Endothelial cell of umbilical vein (primary cell): ENCODE results near the gene NUDT4B. TPM values are rescaled to one million over a fixed set of nuclear protein-coding genes. Genes with fewer than 3 reads are reported as not detected.
A peak's percentile ranks its signal among the peaks of the same experiment; 100 is the strongest.
"Not testable (repeated sequence)": the region's sequence is repeated elsewhere in the genome, so short reads cannot be mapped to it uniquely, and the experiment has no call there.

Experiments
- BruUV-seq: library from RNA; stranded (reverse); fragments of 400-500 nt; replicated peaks from 2 replicates; lab custom pipeline; 2021; lab: Mats Ljungman, UMichigan
- CTCF ChIA-PET: fragments of 300-600, 350-600 bp; sonication (Branson Sonifier 250); formaldehyde crosslinking; loops from one replicate; lab custom pipeline; 2021; ENCODE audit warnings: antibody characterized with exemption, inconsistent platforms; lab: Charles Lee
- POLR2A ChIA-PET: fragments of 300-600, 350-600 bp; sonication (Branson Sonifier 250); formaldehyde crosslinking; loops from one replicate; lab custom pipeline; 2021; ENCODE audit warnings: antibody characterized with exemption, inconsistent platforms; lab: Charles Lee
- DNase-seq: peaks from one replicate; pipeline ENCODE4 v3.0.0-alpha.2; 2011; ENCODE audit warnings: low read depth, low spot score
- FAIRE-seq: peaks from 2 replicates; lab custom pipeline; 2011; peaks lifted over from hg19 to GRCh38; lab: Jason Lieb, UNC
- H2AFZ ChIP-seq: 2 replicates; pipeline ENCODE4 v1.6.0; 2012; ENCODE audit warnings: low read depth, low read length, control low read depth, inconsistent platforms
- H3K27ac ChIP-seq: 2 replicates; pipeline ENCODE4 v1.5.1; 2011; ENCODE audit warnings: low read depth, mild to moderate bottlenecking, control low read depth, low read length, moderate library complexity; ENCODE audit not compliant: insufficient read depth
- H3K27me3 ChIP-seq, 2 experiments: 2 replicates each; pipeline versions ENCODE4 v1.6.0 to v1.6.1; 2011; ENCODE audit warnings: low read length in 2 of 2, mixed read lengths in 1 of 2; ENCODE audit not compliant: control insufficient read depth in 2 of 2, insufficient read depth in 2 of 2
- H3K36me3 ChIP-seq, 2 experiments: 2 replicates in 1 of 2; 3 replicates in 1 of 2; pipeline ENCODE4 v1.5.1; 2011; ENCODE audit warnings: low read length in 2 of 2, mild to moderate bottlenecking in 1 of 2, moderate library complexity in 1 of 2; ENCODE audit not compliant: control insufficient read depth in 2 of 2, insufficient read depth in 2 of 2; ENCODE audit errors: extremely low read depth in 1 of 2
- H3K4me1 ChIP-seq: 3 replicates; pipeline ENCODE4 v1.5.1; 2011; ENCODE audit warnings: mild to moderate bottlenecking, low read length; ENCODE audit not compliant: control insufficient read depth, insufficient read depth; ENCODE audit errors: extremely low read depth
- H3K4me2 ChIP-seq: 2 replicates; pipeline ENCODE4 v1.6.1; 2011; ENCODE audit warnings: low read length, control low read depth, mixed read lengths; ENCODE audit not compliant: insufficient read depth
- H3K4me3 ChIP-seq, 3 experiments: fragments of 200-600 bp in 1 of 3; sonication (generic), shearing (Covaris generic) in 1 of 3; replicated peaks in 1 of 3; 2 replicates each; pipeline ENCODE4 v1.5.1; 2011 to 2016; ENCODE audit warnings: control low read depth in 3 of 3, low read length in 3 of 3, mild to moderate bottlenecking in 2 of 3, inconsistent platforms in 1 of 3, low read depth in 1 of 3, moderate library complexity in 1 of 3; ENCODE audit not compliant: insufficient read depth in 1 of 3
- H3K79me2 ChIP-seq: 2 replicates; pipeline ENCODE4 v1.6.0; 2012; ENCODE audit warnings: low read length, inconsistent platforms; ENCODE audit not compliant: control insufficient read depth, insufficient read depth
- H3K9ac ChIP-seq: replicated peaks from 2 replicates; pipeline ENCODE3; 2011; ENCODE audit warnings: low read length, control low read depth; ENCODE audit not compliant: insufficient read depth; ENCODE audit errors: extremely low read depth
- H3K9me1 ChIP-seq: replicated peaks from 3 replicates; pipeline ENCODE4 v1.6.0; 2011; ENCODE audit warnings: mild to moderate bottlenecking, low read length; ENCODE audit not compliant: control insufficient read depth, insufficient read depth; ENCODE audit errors: extremely low read depth
- H3K9me3 ChIP-seq: replicated peaks from 2 replicates; pipeline ENCODE4 v1.5.1; 2012; ENCODE audit warnings: low read length, inconsistent platforms; ENCODE audit not compliant: control insufficient read depth, insufficient read depth
- H4K20me1 ChIP-seq: replicated peaks from 2 replicates; pipeline ENCODE3; 2011; ENCODE audit warnings: mild to moderate bottlenecking, low read length; ENCODE audit not compliant: control insufficient read depth, insufficient read depth; ENCODE audit errors: extremely low read depth
- dilution Hi-C: fragments of 300-500 bp; cut with MboI; formaldehyde crosslinking; loops from one replicate; pipeline ENCODE4 v1.15.0; 2019; ENCODE audit warnings: low sequenced_read_pairs; ENCODE audit not compliant: extremely low pct_ligation_motif_present
- intact Hi-C: fragments of 100-400 bp; cut with micrococcal nuclease; formaldehyde crosslinking; loops from one replicate; pipeline ENCODE4 v1.10.0; 2022
- polyA plus RNA-seq, 4 experiments: library from polyadenylated mRNA; depleted of rRNA in 3 of 4; stranded (reverse) in 3 of 4; unstranded in 1 of 4; fragments of >200 nt; gene quantifications; 2 replicates each; pipeline versions ENCODE4 v1.2.1 to v1.2.3, GENCODE V29; 2011 to 2012; ENCODE audit warnings: missing spikeins in 1 of 4
- small RNA-seq: library from RNA; depleted of rRNA; stranded (forward); fragments of <200 nt; gene quantifications from one replicate; pipeline ENCODE3, GENCODE V24; 2012; ENCODE audit warnings: low replicate concordance, low read depth; ENCODE audit not compliant: insufficient read depth, insufficient read length
- total RNA-seq: library from RNA; stranded (reverse); gene quantifications from 2 replicates; pipeline ENCODE4 v1.2.3, GENCODE V29; 2021

Gene NUDT4B
- total and polyA plus RNA-seq, 2 donors (not counting 3 experiments of a cell fraction or from before 2014, with no cell fraction given): 39.0 TPM; not detected in 1

DNA sequence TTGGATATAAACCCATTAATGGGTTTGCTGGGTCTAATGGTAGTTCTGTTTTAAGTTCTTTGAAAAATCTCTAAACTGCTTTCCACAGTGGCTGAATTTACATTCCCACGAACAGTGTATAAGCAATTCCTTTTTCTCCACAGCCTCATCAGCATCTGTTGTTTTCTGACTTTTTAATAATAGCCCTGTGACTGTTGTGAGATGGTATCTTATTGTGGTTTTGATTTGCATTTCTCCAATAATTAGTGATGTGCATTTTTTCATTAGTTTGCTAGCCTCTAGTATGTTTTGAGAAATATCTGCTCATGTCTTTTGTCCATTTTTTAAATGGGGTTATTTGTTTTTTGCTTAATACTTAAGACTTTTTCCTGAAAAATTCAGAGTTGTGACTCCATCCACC lies 31.8 kb downstream of the NUDT4B start:
- FAIRE-seq, H4K20me1 ChIP-seq, H3K27ac ChIP-seq, H3K9me3 ChIP-seq, H3K4me2 ChIP-seq, DNase-seq, BruUV-seq, H3K27me3 ChIP-seq, intact Hi-C loops, H3K4me1 ChIP-seq, CTCF ChIA-PET, H2AFZ ChIP-seq, H3K36me3 ChIP-seq, POLR2A ChIA-PET, H3K4me3 ChIP-seq, H3K79me2 ChIP-seq, dilution Hi-C loops, H3K9ac ChIP-seq, H3K9me1 ChIP-seq: not testable (repeated sequence)

DNA sequence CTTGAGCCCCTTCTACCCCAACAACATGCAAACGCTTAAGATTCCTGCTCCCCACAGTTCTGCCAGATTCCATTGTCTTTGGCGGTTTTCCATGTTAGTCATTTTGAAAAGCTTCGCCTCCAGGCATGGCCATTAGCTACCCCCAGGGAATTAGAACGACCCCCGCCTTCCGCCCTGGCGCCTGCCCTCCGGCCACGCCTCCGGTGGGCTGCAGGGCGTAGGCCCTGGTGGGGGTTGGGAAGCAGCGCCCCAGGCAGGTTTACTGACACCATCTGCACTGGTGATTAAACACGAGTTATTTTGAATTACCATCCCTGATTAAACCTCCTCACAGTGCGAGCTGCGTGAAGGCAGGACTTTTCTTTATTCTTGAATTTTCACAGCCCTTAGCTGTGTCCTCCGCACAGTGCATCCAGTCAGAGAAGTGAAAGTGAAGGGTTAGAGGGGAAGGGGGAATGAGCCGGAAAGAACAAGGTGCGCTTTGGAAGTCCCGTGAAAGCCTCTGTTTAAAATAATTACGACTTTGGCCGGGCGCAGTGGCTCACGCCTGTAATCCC lies 43.0 kb downstream of the NUDT4B start:
- H3K4me2 ChIP-seq, POLR2A ChIA-PET, H3K36me3 ChIP-seq, H3K4me3 ChIP-seq, H3K9me1 ChIP-seq, dilution Hi-C loops, CTCF ChIA-PET, H3K4me1 ChIP-seq, H3K9ac ChIP-seq, intact Hi-C loops, H4K20me1 ChIP-seq, H2AFZ ChIP-seq, H3K27ac ChIP-seq, H3K27me3 ChIP-seq, BruUV-seq, H3K9me3 ChIP-seq, H3K79me2 ChIP-seq, DNase-seq: not testable (repeated sequence)
- peak; percentile 74 for FAIRE-seq

DNA sequence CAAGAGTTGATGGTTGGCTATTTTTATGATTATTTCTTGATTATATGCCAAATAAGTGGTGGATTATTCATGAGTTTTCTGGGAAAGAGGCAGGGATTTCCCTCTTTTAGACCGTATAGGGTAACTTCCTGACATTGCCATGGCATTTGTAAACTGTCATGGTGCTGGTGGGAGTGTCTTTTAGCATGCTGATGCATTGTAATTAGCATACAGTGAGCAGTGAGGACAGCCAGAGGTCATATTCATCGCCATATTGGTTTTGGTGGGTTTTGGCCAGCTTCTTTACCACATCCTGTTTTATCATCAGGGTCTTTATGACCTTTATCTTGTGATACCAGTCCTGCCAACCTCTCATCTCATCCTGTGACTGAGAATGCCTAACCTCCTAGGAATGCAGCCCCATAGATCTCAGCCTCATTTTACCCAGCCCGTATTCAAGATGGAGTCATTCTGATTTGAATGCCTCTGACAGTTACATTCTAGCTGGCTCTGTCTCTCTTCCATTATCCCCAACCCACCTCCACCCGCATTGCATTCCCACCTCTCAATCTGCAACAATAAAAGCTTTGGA lies 45.3 kb downstream of the NUDT4B start:
- BruUV-seq, H3K27me3 ChIP-seq: not testable (repeated sequence)
- FAIRE-seq: peak; percentile 66

More for the DNA sequence above, 45.3 kb downstream of the NUDT4B start:
- H3K9me1 ChIP-seq, POLR2A ChIA-PET, intact Hi-C loops, CTCF ChIA-PET, H3K9me3 ChIP-seq, H3K4me1 ChIP-seq, H3K4me2 ChIP-seq, DNase-seq, H4K20me1 ChIP-seq, H3K79me2 ChIP-seq, H2AFZ ChIP-seq, H3K36me3 ChIP-seq, dilution Hi-C loops, H3K4me3 ChIP-seq, H3K27ac ChIP-seq, H3K9ac ChIP-seq: not testable (repeated sequence)

Small RNA genes within 50 kb of the gene (small RNA-seq; reads per million reads assigned to genes)
- not detected for gene RNU6-1171P

Other genes starting within 250 kb of the NUDT4B start
- 10.0 and 15.7 TPM in 2 replicates for gene NBPF14, start 152.8 kb upstream of the NUDT4B start, total RNA-seq
- 13.5 and 13.8 TPM in 2 replicates for gene NBPF14, start 152.8 kb upstream of the NUDT4B start, polyA plus RNA-seq
- 19.7 and 26.4 TPM in 2 replicates for gene PDE4DIP, start 95.7 kb downstream of the NUDT4B start, total RNA-seq
- 4.0 and 6.3 TPM in 2 replicates for gene PDE4DIP, start 95.7 kb downstream of the NUDT4B start, polyA plus RNA-seq